Coronary artery (tissue), 2 donors: ENCODE data around the gene FOXP1.

Source experiments
- DNase-seq: peaks from one replicate; pipeline ENCODE4 v3.0.0-alpha.2; 2017; ENCODE audit warnings: low spot score
- H3K27ac ChIP-seq, 2 donors: fragments of 200-600 bp; sonication (generic); one replicate each; pipeline ENCODE4 v1.5.1; 2016 to 2019
- H3K4me3 ChIP-seq: fragments of 200-600 bp; sonication (generic); 2 replicates; pipeline ENCODE4 v1.5.1; 2016; ENCODE audit warnings: mild to moderate bottlenecking, moderate library complexity
- TF ChIP-seq, protein P1 (sequence below): fragments of 200-600 bp; sonication (generic); IDR thresholded peaks from one replicate; pipeline ENCODE4 v1.5.1; 2019; ENCODE audit warnings: antibody characterized with exemption

The FOXP1 gene

DNA sequence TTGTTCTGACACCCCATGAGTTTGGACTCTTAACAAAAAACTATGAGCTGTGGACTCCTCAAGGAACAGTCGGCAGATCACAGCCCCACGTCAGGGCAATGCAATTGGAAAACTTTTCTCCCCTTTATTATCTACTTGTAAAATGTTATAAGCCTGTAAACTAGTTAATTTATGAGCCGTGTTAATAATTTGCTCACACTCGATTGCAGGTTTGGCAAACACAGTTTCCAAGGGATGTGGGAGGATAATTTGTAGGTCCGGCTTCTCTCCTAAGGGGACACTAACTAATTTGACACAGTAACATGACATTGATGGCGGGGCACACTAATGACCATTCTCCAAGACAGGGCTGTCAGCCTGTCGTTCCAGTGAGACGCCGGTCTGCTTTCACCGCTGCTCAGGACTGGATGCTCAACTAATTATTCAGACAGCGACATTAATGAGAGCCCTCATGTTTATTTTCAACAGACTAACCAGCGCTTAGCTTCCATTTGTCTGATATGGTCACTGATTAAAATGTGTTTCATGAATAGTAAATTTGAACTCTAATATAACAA lies 222.1 kb downstream of the FOXP1 start:
- TF ChIP-seq, protein P1, sequence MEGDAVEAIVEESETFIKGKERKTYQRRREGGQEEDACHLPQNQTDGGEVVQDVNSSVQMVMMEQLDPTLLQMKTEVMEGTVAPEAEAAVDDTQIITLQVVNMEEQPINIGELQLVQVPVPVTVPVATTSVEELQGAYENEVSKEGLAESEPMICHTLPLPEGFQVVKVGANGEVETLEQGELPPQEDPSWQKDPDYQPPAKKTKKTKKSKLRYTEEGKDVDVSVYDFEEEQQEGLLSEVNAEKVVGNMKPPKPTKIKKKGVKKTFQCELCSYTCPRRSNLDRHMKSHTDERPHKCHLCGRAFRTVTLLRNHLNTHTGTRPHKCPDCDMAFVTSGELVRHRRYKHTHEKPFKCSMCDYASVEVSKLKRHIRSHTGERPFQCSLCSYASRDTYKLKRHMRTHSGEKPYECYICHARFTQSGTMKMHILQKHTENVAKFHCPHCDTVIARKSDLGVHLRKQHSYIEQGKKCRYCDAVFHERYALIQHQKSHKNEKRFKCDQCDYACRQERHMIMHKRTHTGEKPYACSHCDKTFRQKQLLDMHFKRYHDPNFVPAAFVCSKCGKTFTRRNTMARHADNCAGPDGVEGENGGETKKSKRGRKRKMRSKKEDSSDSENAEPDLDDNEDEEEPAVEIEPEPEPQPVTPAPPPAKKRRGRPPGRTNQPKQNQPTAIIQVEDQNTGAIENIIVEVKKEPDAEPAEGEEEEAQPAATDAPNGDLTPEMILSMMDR, result no peak
- no peak overlapping the region for H3K27ac ChIP-seq
- no peak overlapping the region for H3K4me3 ChIP-seq
- DNase-seq, result no peak

- H3K4me3 ChIP-seq, result no peak overlapping the region
- DNase-seq, result no peak
- TF ChIP-seq, protein P1, result no peak
- no peak overlapping the region for H3K27ac ChIP-seq
These were observed 222.8 kb downstream of the FOXP1 start for GRCh38 chr3:71360764-71361163.

GRCh38 chr3:71360180-71360579 lies 223.3 kb downstream of the FOXP1 start:
- no peak overlapping the region for H3K27ac ChIP-seq
- no peak overlapping the region for H3K4me3 ChIP-seq
- DNase-seq, result no peak
- TF ChIP-seq, protein P1, result no peak

- H3K4me3 ChIP-seq, result no peak overlapping the region
- no peak for DNase-seq
- TF ChIP-seq, protein P1, result no peak
- no peak overlapping the region for H3K27ac ChIP-seq
These were observed 225.3 kb downstream of the FOXP1 start for GRCh38 chr3:71358243-71358642.

DNA sequence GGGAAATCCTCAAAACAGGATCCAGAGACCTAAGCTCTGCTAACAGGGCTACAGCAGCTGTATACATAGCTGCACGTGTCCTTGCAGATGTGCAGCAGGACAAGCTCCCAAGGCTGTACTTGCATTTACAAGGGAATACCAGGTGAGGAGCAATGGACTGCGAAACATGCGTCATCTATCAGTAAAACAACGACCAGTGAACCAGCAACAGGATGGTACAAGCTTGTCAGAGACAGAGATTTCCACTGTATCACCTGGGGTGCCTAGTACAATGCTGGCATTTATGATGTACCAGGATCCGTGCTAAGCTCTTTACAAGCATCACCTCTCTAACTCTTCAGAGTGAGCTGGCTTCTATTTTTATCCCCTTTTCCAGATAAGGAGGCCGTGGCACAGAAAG lies 227.3 kb downstream of the FOXP1 start:
- TF ChIP-seq, protein P1, result no peak
- no peak overlapping the region for H3K4me3 ChIP-seq
- H3K27ac ChIP-seq, result no peak overlapping the region
- DNase-seq, result no peak

GRCh38 chr3:71355862-71356261 lies 227.7 kb downstream of the FOXP1 start:
- TF ChIP-seq, protein P1, result no peak
- DNase-seq, result no peak
- H3K27ac ChIP-seq, result no peak overlapping the region
- no peak overlapping the region for H3K4me3 ChIP-seq

GRCh38 chr3:71355037-71355436 lies 228.5 kb downstream of the FOXP1 start:
- no peak for DNase-seq
- Histone ChIP-seq H3K27ac (no peak overlapping the region), H3K4me3 (no peak overlapping the region)
- TF ChIP-seq, protein P1, result no peak
